Glomerular endothelial cell (primary cell): ENCODE data around the gene ZMAT2. TPM values are rescaled to one million over a fixed set of nuclear protein-coding genes. Genes with fewer than 3 reads are reported as not detected.
"Not testable (repeated sequence)": the region's sequence is repeated elsewhere in the genome, so short reads cannot be mapped to it uniquely, and the experiment has no call there.

ENCODE experiments used
- DNase-seq: peaks from one replicate; pipeline ENCODE4 v3.0.0-alpha.2; 2011; ENCODE audit warnings: low read depth, low spot score; ENCODE audit errors: extremely low read depth
- total RNA-seq: library from RNA; depleted of rRNA; stranded (reverse); fragments of >200 nt; gene quantifications from 2 replicates; pipeline ENCODE4 v1.2.3, GENCODE V29; 2015

The ZMAT2 gene, protein sequence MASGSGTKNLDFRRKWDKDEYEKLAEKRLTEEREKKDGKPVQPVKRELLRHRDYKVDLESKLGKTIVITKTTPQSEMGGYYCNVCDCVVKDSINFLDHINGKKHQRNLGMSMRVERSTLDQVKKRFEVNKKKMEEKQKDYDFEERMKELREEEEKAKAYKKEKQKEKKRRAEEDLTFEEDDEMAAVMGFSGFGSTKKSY
- 21.1 and 24.3 TPM in 2 replicates for total RNA-seq

DNA sequence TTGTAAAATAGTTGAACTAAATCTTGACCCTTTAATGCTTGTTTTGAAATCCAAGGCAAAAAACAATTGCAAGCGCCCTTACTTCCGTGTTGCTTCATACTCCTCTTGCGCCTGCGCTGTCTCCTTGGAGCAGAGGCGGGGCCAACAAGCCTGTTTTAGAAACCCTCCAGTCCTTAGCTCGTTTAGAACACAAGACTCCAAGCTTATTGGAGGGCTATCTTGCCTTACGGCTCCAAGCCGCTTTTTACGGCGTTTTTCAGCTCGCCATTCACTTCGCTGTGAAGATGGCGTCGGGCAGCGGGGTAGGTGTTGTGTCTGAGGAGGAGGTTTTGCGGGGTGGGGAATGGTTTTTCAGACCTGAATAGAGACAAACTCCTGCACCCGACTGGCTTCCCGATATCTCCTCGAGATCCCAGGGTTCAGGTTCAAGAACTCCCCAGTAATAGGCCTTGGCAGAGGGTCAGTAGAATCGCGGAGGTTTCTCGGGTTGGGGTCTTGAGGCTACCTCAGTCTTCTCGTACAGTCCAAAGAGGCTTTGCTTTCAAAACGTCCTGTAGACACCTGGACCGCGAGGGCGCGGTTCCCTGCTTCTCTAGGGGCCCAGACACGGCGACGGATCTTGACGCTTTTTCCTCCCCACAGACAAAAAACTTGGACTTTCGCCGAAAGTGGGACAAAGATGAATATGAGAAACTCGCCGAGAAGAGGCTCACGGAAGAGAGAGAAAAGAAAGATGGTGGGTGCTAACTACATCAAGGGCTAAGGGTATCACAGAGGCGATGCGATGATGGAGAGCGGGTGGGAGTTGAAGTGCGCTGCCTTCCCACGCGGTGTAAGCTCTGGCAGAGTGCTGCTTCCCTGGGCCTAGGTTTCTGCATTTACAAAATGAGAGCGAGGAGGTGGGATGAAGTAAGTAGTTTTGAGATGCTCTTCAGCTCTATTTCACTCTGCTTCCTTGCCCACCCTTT lies at the start of gene ZMAT2:
TSS of gene ZMAT2 (plus strand) at position 271 of the 968 bp plus-strand sequence. CDS start at position 285, 14 bp downstream.
- DNase-seq, result peak; percentile 96

GRCh38 chr5:140658870-140659269 lies 41.4 kb upstream of the ZMAT2 start:
- DNase-seq, result no peak

- DNase-seq, result not testable (repeated sequence)
Observed at GRCh38 chr5:140660371-140660770, 39.9 kb upstream of the ZMAT2 start.

DNA sequence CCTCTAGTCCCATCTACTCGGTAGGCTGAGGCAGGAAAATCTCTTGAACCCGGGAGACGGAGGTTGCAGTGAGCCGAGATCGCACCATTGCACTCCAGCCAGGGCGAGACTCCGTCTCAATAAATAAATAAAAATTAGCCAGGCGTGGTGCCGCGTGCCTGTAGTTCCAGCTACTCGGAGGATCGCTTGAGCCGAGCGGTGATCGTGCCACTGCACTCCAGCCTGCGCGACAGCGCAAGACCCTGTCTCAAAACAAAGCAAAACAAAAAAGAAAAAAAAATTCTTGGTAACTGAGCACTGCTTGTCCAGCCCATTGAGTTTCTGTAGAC lies 36.3 kb upstream of the ZMAT2 start:
- no peak for DNase-seq

DNA sequence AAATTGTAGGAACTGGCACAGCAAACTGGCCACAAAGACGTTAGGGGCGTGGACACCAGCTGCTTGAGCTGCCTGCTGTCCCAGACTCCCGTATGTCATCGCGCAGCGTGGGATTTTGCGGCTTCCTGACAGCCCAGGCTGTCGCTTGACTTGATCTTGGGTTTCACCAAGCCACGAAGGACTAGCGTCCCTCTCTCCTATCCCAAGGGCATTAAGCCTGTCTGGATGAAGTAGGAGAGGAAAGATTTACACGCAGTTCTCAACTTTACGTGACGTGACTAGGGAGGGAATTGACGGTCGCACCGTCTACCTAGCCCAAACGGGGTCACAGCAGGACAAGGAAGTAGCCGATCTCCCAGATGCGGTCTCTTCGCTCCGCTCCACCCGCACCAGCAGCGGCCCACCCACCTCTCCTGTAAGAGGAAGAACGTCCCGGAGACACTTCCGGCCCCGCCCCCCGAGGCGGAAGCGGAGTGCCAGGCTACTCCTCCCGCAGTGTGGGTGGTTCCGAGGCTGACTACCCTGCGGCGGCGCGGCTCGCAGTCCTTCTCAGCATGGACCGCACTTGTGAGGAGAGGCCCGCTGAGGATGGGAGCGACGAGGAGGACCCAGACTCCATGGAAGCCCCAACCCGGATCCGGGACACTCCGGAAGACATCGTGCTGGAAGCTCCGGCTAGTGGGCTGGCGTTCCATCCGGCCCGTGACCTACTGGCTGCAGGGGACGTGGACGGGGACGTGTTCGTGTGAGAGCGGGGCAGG lies 35.7 kb upstream of the ZMAT2 start, which contains the start of gene WDR55:
TSS of gene WDR55 (plus strand) at position 546 of the 761 bp plus-strand sequence. CDS start at position 555, 9 bp downstream.
- DNase-seq, result peak; percentile 41

DNA sequence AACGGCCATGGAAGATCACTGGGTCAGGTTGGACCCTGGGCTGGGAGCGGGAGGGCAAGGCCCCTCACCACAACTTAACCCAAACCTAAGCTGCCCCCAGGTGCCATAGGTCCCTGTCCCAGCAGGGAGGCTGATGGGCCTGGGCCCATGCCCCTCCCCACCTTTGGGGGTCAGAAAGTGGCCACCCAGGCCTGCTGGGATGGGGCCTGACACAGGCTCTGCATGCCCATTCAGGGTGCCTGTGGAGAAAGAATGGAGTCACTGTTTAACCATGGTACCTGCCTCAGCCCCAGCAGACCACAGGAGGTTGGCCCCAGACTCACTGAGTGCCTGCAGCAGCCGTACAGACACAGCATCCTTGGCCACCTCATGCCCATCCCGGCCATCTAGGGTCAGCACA lies 29.2 kb upstream of the ZMAT2 start:
- not testable (repeated sequence) for DNase-seq

- DNase-seq, result no peak
Observed at GRCh38 chr5:140671472-140672125, 28.6 kb upstream of the ZMAT2 start.

DNA sequence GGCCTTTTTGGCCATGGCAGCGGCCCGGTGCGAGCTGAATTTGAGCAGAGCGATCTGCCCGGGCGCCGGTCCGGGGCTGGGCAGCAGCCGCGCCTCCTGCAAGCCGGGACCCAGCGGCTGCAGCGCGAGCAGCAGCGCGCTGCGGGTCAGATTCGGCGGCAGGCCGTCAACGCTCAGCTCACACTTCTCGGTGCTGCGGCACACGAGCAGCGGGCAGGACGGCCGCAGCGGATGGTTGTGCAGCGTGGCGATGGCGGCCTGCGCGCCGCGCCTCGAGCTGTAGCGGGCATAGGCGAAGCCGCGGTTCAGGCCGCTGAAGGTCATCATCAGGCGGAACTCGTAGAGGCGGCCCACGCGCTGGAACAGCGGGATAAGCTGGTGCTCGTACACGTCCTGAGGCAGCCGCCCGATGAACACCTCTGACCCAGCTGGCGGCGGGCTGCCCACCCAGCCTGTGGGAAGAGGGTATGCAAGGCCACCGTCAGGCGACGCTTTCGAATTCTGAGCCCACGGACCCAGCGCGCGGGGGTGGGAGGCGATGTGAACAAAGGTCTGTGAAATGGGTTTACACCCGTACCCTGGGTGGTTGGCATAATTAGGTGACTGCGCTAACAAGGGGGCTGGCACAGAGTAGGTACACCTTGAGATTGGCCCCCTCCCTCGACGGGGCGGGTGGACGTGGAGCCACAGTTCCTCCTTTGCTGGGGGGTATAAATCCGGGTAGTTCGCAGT lies 27.6 kb upstream of the ZMAT2 start:
- DNase-seq, result no peak

DNA sequence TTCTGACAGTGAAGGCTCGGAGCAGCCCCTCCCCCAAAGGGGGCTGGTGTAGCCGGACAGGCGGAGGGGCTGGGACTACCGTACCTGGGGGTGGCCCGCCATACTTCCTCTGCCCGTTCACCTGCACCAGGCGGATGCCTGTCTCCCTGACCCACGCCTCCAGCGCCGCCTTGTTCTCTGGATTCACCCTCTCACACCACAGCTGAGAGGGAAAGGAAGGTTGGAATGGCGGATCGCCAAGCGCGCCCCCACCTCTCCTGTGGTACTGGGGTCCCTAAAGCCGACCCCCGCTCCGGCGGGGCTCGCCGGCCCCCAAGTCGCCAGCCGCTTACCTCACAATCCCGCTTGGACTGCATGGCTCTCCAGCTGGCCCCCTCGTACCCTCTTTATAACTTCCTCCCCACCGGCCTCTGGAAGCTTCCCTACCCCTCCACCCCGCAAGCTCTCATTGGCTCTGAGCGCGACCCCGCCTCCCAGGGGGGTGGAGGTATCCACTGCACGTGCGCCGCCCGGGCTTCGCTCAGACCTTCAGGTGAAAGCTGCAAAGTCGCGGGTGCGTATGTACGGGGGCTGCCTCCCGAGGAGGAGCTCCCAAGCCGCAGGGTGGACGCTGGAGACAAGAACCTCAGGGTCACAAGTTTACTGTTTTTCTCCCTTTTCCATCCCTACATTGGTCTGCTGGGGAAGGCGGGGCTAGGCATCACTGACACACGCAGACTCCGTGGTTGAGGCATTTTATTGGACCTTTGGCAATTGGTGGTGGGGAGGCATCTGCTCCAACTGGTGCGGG lies 26.9 kb upstream of the ZMAT2 start, which contains the start of gene DND1:
TSS of gene DND1 (minus strand) at position 390 of the 790 bp plus-strand sequence. CDS start at position 356, 34 bp downstream.
- DNase-seq, result no peak

- DNase-seq, result no peak
Observed at GRCh38 chr5:140674211-140674610, 26.0 kb upstream of the ZMAT2 start.

DNA sequence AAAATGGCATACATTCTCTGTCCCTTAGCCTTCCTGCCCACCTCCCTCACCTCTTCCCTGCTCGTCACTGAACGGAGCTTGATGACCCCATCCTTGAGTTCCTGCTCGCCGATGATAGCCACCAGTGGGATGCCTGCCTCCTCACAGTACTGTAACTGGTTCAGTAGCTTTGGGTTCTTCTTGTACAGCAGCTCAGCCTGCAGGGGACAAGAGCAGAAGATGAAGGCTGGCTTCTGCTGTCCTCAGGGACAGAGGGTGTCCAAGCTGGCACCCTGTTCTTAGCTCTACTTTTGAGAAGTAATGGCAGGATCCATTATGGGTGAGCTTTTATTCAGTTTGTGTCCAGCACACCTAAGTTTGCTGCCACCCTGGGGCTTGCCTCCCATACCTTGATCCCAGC lies 25.6 kb upstream of the ZMAT2 start:
- no peak for DNase-seq

DNA sequence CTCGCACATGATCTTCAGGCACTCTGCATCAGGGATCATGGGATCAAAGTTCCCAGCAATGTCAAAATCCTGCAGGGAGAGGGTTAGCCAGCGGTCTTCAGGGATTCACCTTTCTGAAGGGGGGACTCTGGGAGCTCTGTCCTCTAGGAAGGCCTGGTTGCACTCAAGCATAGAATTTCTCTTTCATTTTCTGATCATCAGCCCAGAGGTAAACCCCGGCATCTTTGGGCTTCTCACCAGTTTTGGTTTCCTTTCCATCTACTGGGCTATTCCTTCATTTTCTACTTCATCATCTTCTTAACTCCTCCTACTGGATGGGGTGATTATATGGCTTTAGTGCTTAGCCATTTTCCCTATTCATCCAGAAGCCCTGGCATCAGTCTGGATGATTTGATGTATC lies 22.3 kb upstream of the ZMAT2 start:
- DNase-seq, result no peak

- DNase-seq, result no peak
Observed at GRCh38 chr5:140678993-140679392, 21.3 kb upstream of the ZMAT2 start.

- DNase-seq, result no peak
Observed at GRCh38 chr5:140690376-140690932, 9.8 kb upstream of the ZMAT2 start.

DNA sequence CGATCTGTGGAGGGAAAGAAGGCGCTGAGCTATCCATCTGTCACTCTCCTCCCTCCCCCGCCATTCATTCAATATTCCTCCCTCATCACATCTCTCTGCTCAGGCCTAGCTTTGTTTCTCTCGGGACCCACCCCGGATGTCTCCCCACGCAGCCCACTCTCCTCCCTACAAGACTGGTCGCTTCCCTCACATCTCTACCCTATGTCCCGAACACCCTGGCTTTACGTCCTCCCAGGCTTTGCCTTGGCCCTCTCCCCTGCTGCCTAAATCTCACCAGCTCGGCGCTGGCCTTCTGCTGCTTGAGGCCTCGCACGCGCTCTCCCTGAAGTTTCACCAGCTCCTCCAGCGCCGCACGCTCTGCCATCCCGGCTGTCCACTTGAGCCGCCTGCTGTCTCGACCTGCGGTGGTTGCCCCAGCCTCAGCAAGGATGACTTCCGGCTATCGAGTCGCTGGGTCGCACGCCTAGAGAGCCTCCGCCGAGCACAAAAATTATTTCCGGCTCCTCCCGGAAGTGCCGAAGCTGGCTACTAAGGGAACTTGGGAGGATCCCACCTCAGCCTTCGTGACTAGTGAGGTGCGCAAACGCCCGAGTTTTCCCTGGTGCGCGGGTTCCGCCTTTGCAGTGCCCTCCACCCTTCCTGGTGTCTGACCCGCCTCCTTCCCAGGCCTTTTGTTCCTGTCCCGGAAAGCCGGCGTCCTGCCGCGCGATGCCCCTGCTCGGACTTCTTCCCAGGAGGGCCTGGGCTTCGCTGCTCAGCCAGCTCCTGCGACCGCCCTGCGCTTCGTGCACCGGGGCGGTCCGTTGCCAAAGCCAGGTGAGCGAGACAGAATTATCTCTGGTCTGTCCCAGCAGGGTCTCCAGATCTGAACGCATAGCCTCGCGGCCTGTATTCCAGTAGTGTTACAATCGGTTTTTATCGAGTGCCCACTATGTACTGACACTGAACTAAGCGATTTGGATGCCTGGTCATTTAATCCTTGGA lies 9.0 kb upstream of the ZMAT2 start, which contains the start of the genes HARS1 and HARS2:
TSS of gene HARS1 (minus strand) at position 430 of the 984 bp plus-strand sequence. CDS start at position 364, 66 bp downstream.
TSS of gene HARS2 (plus strand) at position 515 of the 984 bp plus-strand sequence. CDS start at position 709, 194 bp downstream.
- peak; percentile 74 for DNase-seq

DNA sequence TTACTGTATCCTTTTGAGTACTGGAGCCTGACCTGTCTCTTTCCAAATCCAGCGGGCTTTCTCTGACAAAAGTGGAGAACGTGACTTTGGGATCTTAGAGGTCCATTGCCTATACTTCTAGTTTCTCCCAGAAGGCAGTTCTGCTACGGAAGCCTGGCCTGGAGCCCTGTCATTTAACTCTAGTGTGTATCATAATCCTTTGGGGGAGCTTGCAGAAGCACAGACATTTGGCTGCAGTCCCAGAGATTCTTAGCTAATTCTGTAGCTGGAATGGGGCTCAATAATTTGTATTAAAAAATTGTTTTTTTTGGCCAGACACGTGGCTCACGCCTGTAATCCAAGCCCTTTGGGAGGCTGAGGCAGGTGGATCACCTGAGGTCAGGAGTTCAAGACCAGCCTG lies 6.0 kb upstream of the ZMAT2 start:
- no peak for DNase-seq

DNA sequence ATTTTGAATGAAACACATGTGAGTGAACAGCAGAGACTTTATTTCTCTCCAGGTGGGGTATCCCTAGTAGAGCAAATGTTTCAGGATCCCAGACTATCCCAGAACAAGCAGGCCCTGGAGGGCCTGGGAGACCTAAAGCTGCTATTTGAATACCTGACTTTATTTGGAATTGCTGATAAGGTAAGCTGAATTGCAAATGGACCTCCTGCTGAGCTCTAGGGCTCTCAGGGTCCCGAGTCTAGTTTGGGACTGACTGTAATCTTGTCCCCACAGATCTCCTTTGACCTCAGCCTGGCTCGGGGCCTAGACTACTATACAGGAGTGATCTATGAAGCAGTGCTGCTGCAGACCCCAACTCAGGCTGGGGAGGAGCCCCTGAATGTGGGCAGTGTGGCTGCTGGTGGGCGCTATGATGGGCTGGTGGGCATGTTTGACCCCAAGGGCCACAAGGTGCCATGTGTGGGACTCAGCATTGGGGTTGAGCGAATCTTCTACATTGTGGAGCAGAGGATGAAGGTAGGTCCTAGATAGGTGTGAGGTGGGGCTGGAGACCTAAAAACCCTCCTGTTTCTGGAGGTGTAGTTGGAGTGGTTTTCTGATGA lies 3.3 kb upstream of the ZMAT2 start:
- DNase-seq, result no peak
